Measurements from ENCODE around the gene DIAPH2.

DIAPH2 gene

DNA sequence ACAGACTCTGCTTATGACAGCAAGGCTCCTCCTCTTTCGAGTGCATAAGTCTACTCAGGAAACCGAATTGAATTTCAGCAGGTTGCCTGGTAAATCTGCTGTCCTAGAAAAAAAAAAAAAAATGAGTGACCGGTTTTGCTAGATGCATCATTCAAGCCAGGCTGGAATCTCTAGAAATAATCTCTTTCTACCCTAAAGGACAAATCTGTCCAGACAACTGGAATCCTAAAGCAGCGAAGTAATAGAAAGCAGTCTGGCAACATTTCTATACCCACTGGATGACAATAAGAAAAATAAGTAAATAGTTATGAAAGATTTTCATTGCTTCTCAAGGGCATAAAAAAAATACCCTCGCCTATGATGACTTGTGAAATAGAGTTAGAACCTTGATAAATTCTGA lies 902.5 kb downstream of the DIAPH2 start:
- Histone ChIP-seq H3K4me1 (no peaks in the 10 kb centered on the region), H3K36me3 (no peaks in the 10 kb centered on the region), H3K27me3 (no peaks in the 10 kb centered on the region), H3K9me3 (no peaks in the 10 kb centered on the region), H3K4me3 (ENCODE audit: low read depth, low read length) (no peak overlapping the region)
- DNase-seq = no peak
- TF ChIP-seq, protein P1, sequence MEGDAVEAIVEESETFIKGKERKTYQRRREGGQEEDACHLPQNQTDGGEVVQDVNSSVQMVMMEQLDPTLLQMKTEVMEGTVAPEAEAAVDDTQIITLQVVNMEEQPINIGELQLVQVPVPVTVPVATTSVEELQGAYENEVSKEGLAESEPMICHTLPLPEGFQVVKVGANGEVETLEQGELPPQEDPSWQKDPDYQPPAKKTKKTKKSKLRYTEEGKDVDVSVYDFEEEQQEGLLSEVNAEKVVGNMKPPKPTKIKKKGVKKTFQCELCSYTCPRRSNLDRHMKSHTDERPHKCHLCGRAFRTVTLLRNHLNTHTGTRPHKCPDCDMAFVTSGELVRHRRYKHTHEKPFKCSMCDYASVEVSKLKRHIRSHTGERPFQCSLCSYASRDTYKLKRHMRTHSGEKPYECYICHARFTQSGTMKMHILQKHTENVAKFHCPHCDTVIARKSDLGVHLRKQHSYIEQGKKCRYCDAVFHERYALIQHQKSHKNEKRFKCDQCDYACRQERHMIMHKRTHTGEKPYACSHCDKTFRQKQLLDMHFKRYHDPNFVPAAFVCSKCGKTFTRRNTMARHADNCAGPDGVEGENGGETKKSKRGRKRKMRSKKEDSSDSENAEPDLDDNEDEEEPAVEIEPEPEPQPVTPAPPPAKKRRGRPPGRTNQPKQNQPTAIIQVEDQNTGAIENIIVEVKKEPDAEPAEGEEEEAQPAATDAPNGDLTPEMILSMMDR (IDR thresholded peaks at IDR 0.05; ENCODE audit: low read depth, low read length) = no peak

DNA sequence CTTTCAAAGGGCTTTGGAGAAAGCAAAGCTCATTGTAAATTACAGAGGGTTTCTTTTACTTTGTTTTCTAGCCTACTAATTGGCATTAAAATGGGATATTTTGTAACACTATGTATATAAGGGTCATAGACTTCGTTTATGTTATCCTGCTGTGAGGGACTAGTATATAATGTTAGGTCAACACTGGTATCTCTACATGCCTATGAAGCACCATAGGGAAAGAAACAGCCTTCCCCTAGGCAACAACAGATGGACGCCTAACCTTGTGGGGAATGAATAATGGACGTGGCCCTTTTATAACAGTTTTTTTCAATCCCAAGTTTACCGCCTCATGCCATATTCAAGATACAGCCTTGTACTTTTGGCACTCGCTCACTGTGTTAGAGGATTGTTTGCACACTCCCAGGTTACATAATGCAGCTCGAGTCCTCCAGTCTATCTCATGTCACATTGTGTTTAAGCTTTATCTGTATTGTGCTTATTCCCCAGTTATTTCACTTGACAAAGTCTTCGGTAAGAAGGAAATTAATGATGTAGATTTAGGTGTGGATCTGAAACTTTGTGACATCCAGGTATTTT lies 910.1 kb downstream of the DIAPH2 start:
- H3K4me3 ChIP-seq (ENCODE audit: low read depth, low read length) = no peak overlapping the region
- TF ChIP-seq, protein P1 (IDR thresholded peaks at IDR 0.05; ENCODE audit: low read depth, low read length) = no peak
- H3K27me3 ChIP-seq = no peaks in the 10 kb centered on the region
- no peaks in the 10 kb centered on the region for H3K36me3 ChIP-seq
- H3K4me1 ChIP-seq = no peaks in the 10 kb centered on the region
- no peaks in the 10 kb centered on the region for H3K9me3 ChIP-seq
- DNase-seq = no peak

DNA sequence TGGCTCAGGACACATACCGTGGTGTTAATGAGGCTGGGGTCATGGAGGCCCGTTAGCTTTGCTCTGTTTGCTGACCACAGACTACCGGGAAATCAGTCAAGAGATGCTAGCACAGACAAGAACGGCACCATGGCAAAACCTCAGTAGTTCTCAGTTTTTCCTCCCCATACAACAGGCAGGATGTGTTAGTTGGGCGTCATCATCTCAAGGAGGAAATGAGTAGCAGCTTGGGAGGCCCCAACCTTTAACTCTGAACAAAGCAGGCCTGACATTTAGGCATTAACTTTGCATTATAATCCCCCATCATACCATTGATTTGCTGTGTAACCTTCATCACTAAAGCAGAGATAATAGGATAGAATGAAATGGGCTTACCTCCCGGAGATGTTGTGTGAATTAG lies 913.3 kb downstream of the DIAPH2 start:
- Histone ChIP-seq H3K4me1 (no peaks in the 10 kb centered on the region), H3K36me3 (no peaks in the 10 kb centered on the region), H3K4me3 (ENCODE audit: low read depth, low read length) (no peak overlapping the region), H3K9me3 (no peaks in the 10 kb centered on the region), H3K27me3 (no peaks in the 10 kb centered on the region)
- no peak for DNase-seq
- TF ChIP-seq, protein P1 (IDR thresholded peaks at IDR 0.05; ENCODE audit: low read depth, low read length) = no peak

DNA sequence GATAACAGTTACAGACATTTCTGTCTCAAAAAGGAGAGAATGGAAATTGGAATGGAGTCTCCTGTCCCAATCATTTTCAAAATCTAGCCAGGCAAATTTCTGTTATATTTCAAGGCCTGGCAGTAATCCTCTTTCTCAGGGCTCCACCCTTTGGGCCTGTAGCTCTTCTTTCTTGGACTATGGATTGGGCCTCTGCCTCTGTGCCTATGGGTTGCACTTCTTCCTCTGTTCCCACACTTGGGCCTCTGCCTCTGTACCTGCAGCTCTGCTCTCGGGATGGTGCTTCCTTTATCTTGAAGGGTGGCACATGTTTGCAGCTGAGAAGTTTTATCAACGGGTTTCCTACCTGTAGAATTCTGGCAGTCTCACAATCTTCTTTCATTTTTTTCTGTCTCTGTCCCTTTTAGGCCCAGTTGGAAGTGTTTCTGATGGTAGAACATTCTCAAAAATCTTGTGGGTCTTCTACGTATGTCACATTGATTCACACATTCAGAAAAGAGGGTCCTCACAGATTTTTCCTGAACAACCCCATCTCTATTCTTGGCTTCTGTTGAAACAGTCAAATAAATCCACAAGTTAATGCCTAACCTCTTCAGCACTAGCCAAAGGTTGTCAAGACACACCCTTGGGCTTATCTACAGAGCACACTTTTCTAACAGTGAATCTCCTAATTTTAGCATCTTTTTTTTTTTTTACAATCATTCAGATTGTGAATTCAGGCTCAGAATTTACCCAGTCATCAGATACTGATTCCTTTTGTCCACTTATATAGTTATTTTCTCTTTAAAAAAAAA lies 918.0 kb downstream of the DIAPH2 start:
- DNase-seq = no peak
- Histone ChIP-seq H3K4me3 (ENCODE audit: low read depth, low read length) (no peak overlapping the region), H3K9me3 (no peaks in the 10 kb centered on the region), H3K36me3 (no peaks in the 10 kb centered on the region), H3K27me3 (no peaks in the 10 kb centered on the region), H3K4me1 (no peaks in the 10 kb centered on the region)
- TF ChIP-seq, protein P1 (IDR thresholded peaks at IDR 0.05; ENCODE audit: low read depth, low read length) = no peak

DNA sequence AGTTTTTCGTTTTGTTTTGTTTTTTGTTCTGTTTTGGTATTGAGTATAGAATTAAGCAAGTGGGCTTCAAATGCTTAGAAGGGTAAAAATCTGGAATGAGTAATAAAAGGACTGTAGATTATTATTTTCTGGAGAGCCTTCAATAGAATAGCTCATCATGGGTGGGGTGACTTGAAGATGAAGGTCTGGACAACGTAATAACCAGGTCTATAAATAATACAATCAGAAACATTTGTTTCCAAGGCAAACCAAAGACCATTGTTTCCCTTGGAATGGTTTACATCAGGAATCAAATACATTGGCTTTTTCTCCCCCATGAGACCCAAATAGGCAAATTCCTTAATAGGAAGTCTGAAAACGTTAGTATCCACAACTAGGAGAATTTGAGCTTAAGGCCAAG lies 920.6 kb downstream of the DIAPH2 start:
- H3K27me3 ChIP-seq = no peaks in the 10 kb centered on the region
- H3K4me1 ChIP-seq = no peaks in the 10 kb centered on the region
- H3K9me3 ChIP-seq = no peaks in the 10 kb centered on the region
- no peak overlapping the region for H3K4me3 ChIP-seq (ENCODE audit: low read depth, low read length)
- no peak for DNase-seq
- TF ChIP-seq, protein P1 (IDR thresholded peaks at IDR 0.05; ENCODE audit: low read depth, low read length) = no peak
- no peaks in the 10 kb centered on the region for H3K36me3 ChIP-seq

DNA sequence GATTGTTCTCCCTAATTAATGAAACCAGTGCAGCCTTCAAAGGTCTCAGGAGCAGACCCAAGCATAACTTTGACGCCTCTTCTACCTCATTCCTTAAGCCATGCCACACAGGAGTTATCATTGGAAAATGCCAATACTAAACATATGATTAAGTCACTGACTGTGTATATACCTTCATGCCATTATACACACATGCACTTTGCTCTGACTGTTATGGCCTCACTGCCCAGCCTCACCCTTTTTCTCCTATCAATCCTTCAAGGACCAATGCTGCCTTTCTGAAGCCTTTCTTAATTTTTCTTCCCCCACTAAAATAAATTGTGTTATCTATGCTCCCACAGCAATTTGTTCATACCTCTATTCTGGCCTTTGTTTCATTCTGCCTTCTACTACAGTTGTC lies 924.7 kb downstream of the DIAPH2 start:
- TF ChIP-seq, protein P1 (IDR thresholded peaks at IDR 0.05; ENCODE audit: low read depth, low read length) = no peak
- Histone ChIP-seq H3K9me3 (no peaks in the 10 kb centered on the region), H3K4me1 (no peaks in the 10 kb centered on the region), H3K36me3 (no peaks in the 10 kb centered on the region), H3K27me3 (no peaks in the 10 kb centered on the region), H3K4me3 (ENCODE audit: low read depth, low read length) (no peak overlapping the region)
- DNase-seq = no peak
